Motor neuron (in vitro differentiated cells): Measurements from ENCODE around the gene PAFAH1B1. TPM values are rescaled to one million over a fixed set of nuclear protein-coding genes. Genes with fewer than 3 reads are reported as not detected.
"Not testable (repeated sequence)": the region's sequence is repeated elsewhere in the genome, so short reads cannot be mapped to it uniquely, and the experiment has no call there.

ENCODE experiments used
- ATAC-seq, 8 experiments: fragments of 200-7000 bp; cut with Tn5 transposase; replicated peaks in 6 of 8; 2 replicates each; pipeline ENCODE4 v1.8.0; 2021; ENCODE audit warnings: mild to moderate bottlenecking in 8 of 8, moderate library complexity in 8 of 8
- H3K27ac ChIP-seq, 2 donors: fragments of 250-450 bp; sonication (Bioruptor Pico); 2 replicates each; pipeline ENCODE4 v1.9.0; 2021; ENCODE audit warnings: antibody characterized with exemption in 2 of 2, mild to moderate bottlenecking in 2 of 2, moderate library complexity in 1 of 2
- H3K4me1 ChIP-seq, 2 donors: fragments of 250-450 bp; sonication (Bioruptor Pico); replicated peaks in 1 of 2; 2 replicates each; pipeline ENCODE4 v1.6.1; 2021; ENCODE audit warnings: antibody characterized with exemption in 2 of 2, mild to moderate bottlenecking in 2 of 2, moderate library complexity in 1 of 2
- H3K4me3 ChIP-seq, 5 donors: fragments of 250-450 bp; sonication (Bioruptor Pico); 2 replicates each; pipeline ENCODE4 v1.9.0; 2021; ENCODE audit warnings: antibody characterized with exemption in 5 of 5, mild to moderate bottlenecking in 5 of 5, moderate library complexity in 4 of 5
- WGBS, 10 experiments: fragments of 450-650 bp; shearing (Covaris generic); methylation state at CpG; one replicate each; pipeline ENCODE4 v1.0.0; 2022; 5-methylcytosine and 5-hydroxymethylcytosine counted together
- in situ Hi-C, 9 experiments: fragments of 400-800 bp; cut with MboI; loops; one replicate each; pipeline ENCODE4 v1.15.0; 2021; ENCODE audit warnings: low sequenced_read_pairs in 9 of 9, low pct_unique_long_range_greater_than_20kb in 2 of 9; ENCODE audit not compliant: unreplicated experiment in 9 of 9
- total RNA-seq, 8 experiments: library from RNA; unstranded; fragments of 300-600 nt; gene quantifications; 2 replicates each; pipeline versions ENCODE4 v1.2.3 to v1.2.4, GENCODE V29; 2022

PAFAH1B1 gene
- total RNA-seq, 8 experiments from 2014 or later: 44.2 to 140 (median 95.0) TPM

- H3K27ac ChIP-seq, H3K4me3 ChIP-seq, in situ Hi-C loops, H3K4me1 ChIP-seq: not testable (repeated sequence)
- WGBS, 10 experiments: 60 to 100% (median 100%) methylated on average over 1 to 3 of the region's 8 CpGs; no CpG with 5 or more reads in 3 of the 10 experiments
- ATAC-seq: peak in 3 of 8 experiments; percentile 18 to 93 (median 89)
These were observed 65.9 kb downstream of the PAFAH1B1 start for GRCh38 chr17:2659337-2659736.

DNA sequence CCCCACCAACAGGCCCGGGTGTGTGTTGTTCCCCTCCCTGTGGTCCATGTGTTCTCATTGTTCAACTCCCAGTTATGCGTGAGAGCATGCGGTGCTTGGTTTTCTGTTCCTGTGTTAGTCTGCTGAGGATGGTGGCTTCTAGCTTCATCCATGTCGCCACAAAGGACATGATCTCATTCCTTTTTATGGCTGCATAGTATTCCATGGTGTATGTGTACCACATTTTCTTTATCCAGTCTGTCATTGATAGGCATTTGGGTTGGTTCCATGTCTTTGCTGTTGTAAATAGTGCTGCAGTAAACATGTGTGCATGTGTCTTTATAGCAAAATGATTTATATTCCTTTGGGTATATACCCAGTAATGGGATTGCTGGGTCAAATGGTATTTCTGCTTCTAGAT, 67.0 kb downstream of the PAFAH1B1 start:
- in situ Hi-C loops, ATAC-seq: not testable (repeated sequence)

GRCh38 chr17:2672026-2672425, 78.6 kb downstream of the PAFAH1B1 start:
- in situ Hi-C loops: no loop called here
- Histone ChIP-seq H3K4me3 (no peak overlapping the region), H3K4me1 (no peaks in the 10 kb centered on the region), H3K27ac (no peak overlapping the region)
- ATAC-seq: no peak
- 75 to 100% (median 92%) methylated on average over 1 to 4 of the region's 5 CpGs for WGBS, 10 experiments

More for the DNA sequence above, 67.0 kb downstream of the PAFAH1B1 start:
- not testable (repeated sequence) for H3K27ac ChIP-seq, H3K4me1 ChIP-seq, H3K4me3 ChIP-seq
- 100% methylated on average over 1 of the region's 4 CpGs; no CpG with 5 or more reads in 8 of the 10 experiments for WGBS, 10 experiments

- H3K27ac ChIP-seq, H3K4me1 ChIP-seq, ATAC-seq, in situ Hi-C loops, H3K4me3 ChIP-seq: not testable (repeated sequence)
- WGBS, 10 experiments: 83 to 100% (median 100%) methylated on average over 1 of the region's 1 CpG; no CpG with 5 or more reads in 1 of the 10 experiments
These were observed 85.8 kb downstream of the PAFAH1B1 start for GRCh38 chr17:2679247-2679646.

GRCh38 chr17:2680961-2681360, 87.5 kb downstream of the PAFAH1B1 start:
- no peak for ATAC-seq
- peaks cover 3 to 7% of the 10 kb centered on the region in 2 donors for H3K4me1 ChIP-seq
- in situ Hi-C loops: no loop called here
- H3K4me3 ChIP-seq: no peak overlapping the region
- H3K27ac ChIP-seq: no peak overlapping the region
- WGBS, 10 experiments: 86 to 100% (median 100%) methylated on average over 1 to 2 of the region's 2 CpGs; no CpG with 5 or more reads in 3 of the 10 experiments

DNA sequence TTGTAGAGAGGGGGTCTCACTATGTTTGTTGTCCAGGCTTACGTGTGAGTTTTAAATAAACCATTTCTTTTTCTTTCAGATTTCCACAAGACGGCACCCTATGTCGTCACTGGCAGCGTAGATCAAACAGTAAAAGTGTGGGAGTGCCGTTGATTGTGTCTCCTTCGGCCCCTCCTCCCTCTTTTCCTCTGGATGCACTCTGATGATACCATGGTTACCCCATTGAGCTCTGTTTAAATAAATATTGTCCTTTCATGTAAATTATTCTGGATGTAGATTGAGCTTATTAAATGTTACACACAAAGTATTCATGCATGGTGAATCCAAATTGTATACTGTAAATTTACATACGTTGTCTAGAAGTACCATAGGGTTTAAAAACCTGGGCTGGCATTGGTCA, 88.2 kb downstream of the PAFAH1B1 start:
- Histone ChIP-seq H3K4me3 (no peak overlapping the region), H3K27ac (no peak overlapping the region), H3K4me1 (peaks cover 3 to 7% of the 10 kb centered on the region in 2 donors)
- in situ Hi-C loops: no loop called here
- 45 to 98% (median 72%) methylated on average over 1 to 7 of the region's 7 CpGs; no CpG with 5 or more reads in 3 of the 10 experiments for WGBS, 10 experiments
- ATAC-seq: peak in 6 of 8 experiments; percentile 46 to 92 (median 62)

- in situ Hi-C loops: no loop called here
- no peak for ATAC-seq
- H3K4me1 ChIP-seq: peaks cover 3 to 7% of the 10 kb centered on the region in 2 donors
- 33 to 86% (median 80%) methylated on average over 1 to 3 of the region's 3 CpGs; no CpG with 5 or more reads in 1 of the 10 experiments for WGBS, 10 experiments
- H3K4me3 ChIP-seq: no peak overlapping the region
- no peak overlapping the region for H3K27ac ChIP-seq
These were observed 88.9 kb downstream of the PAFAH1B1 start for GRCh38 chr17:2682176-2682938.

DNA sequence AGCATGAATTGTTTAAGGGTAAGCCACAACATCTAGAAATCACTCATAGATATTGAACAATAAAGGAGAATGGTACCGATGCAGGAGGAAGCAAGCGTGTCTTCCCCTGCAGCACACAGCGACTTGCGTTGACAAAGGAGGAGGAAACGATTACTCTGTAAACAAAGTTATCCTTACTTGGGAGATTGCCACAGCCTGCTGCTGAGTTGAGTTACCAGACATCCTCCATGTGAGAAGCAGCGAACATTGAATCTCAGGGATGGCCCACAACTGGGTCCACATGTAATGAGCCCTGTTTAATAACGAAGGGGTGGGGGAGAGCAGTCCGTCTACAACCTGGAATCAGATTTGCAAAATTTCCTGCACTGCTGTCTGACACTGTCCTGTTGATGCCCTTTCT, 90.5 kb downstream of the PAFAH1B1 start:
- in situ Hi-C loops: no loop called here
- ATAC-seq: peak in 2 of 8 experiments; percentile 18 to 44
- Histone ChIP-seq H3K4me3 (no peak overlapping the region), H3K27ac (no peak overlapping the region), H3K4me1 (peaks cover 3 to 7% of the 10 kb centered on the region in 2 donors)
- WGBS, 10 experiments: 63 to 94% (median 86%) methylated on average over 3 to 7 of the region's 8 CpGs

DNA sequence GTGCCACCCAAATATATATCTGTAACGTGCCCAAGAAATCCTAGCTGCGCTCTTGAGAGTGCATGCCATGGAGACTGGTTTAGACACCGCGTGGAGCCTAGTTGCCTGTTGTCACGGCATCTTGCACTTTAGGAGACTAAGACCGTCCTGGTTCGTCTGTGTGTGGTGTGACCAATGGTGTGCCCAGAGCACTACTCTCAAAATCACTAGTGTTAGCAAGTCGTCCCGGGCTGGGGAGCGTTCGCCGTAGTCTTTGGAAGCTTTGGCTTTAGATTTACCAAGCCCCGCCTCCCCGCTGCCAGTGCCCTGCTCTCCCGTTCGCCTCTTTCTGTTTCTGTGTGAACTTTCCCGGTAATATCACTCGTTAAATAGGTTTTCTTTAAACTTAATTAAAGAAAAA, 91.1 kb downstream of the PAFAH1B1 start:
- 81 to 100% (median 89%) methylated on average over 2 to 17 of the region's 18 CpGs; no CpG with 5 or more reads in 2 of the 10 experiments for WGBS, 10 experiments
- ATAC-seq: no peak

DNA sequence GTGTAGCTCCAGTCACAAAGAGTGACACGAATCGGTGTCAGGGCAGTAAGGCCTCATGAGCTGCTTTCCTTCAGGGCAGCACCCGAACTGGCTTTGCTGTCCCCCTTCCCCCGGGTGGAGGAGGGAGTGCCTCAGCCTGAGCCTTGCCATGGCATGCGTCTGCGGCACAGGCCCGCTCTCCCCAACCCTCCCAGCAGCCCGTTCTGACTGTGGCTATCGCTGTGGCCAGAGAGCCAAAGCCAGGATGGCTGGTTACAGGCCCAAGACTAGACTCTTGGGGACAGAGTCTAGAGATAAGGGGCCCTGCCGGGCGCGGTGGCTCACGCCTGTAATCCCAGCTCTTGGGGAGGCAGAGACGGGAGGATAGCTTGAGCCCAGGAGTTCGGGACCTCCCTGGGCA, 92.2 kb downstream of the PAFAH1B1 start:
- 40 to 94% (median 78%) methylated on average over 1 to 9 of the region's 15 CpGs; no CpG with 5 or more reads in 4 of the 10 experiments for WGBS, 10 experiments
- H3K4me1 ChIP-seq: peaks cover 7% of the 10 kb centered on the region in 2 donors
- no peak overlapping the region for H3K4me3 ChIP-seq
- ATAC-seq: no peak
- no peak overlapping the region for H3K27ac ChIP-seq
- in situ Hi-C loops: no loop called here

More for the DNA sequence above, 91.1 kb downstream of the PAFAH1B1 start:
- Histone ChIP-seq H3K4me3 (no peak overlapping the region), H3K4me1 (peaks cover 3 to 7% of the 10 kb centered on the region in 2 donors), H3K27ac (no peak overlapping the region)
- in situ Hi-C loops: no loop called here

GRCh38 chr17:2687074-2687418, 93.6 kb downstream of the PAFAH1B1 start:
- no peak overlapping the region for H3K4me3 ChIP-seq
- ATAC-seq: peak in 1 of 8 experiments; percentile 2
- peaks cover under 1 to 4% of the 10 kb centered on the region in 2 donors for H3K4me1 ChIP-seq
- H3K27ac ChIP-seq: no peak overlapping the region
- 55 to 100% (median 93%) methylated on average over 1 to 4 of the region's 6 CpGs; no CpG with 5 or more reads in 3 of the 10 experiments for WGBS, 10 experiments
- in situ Hi-C loops: no loop called here

- peak in 4 of 8 experiments; percentile 8 to 21 (median 12) for ATAC-seq
- no peak overlapping the region for H3K27ac ChIP-seq
These were observed 95.2 kb downstream of the PAFAH1B1 start for GRCh38 chr17:2688351-2689342.

More at GRCh38 chr17:2688351-2689342, 95.2 kb downstream of the PAFAH1B1 start:
- in situ Hi-C loops: no loop called here
- H3K4me1 ChIP-seq: peaks cover 0 to 4% of the 10 kb centered on the region in 2 donors
- no peak overlapping the region for H3K4me3 ChIP-seq
- WGBS, 10 experiments: 0 to 95% (median 73%) methylated on average over 1 to 18 of the region's 27 CpGs; no CpG with 5 or more reads in 3 of the 10 experiments
